Thymus (tissue), 2 donors: ENCODE measurements around the gene MAL. TPM values are rescaled to one million over a fixed set of nuclear protein-coding genes. Genes with fewer than 3 reads are reported as not detected.

Experiments used
- polyA plus RNA-seq: library from polyadenylated mRNA; stranded (reverse); fragments of 200-250 nt; gene quantifications from one replicate; pipeline ENCODE4 v1.2.3, GENCODE V29; 2013
- total RNA-seq: library from RNA; stranded (reverse); fragments of 120-200 nt; gene quantifications from one replicate; pipeline ENCODE4 v1.2.4, GENCODE V29; 2013
- donor health status: healthy.

MAL gene
- total and polyA plus RNA-seq, 2 donors: 143 to 190 TPM

Other genes with a start within 250 kb of the MAL start
- 0.05 TPM for gene TEKT4, start 154.3 kb upstream of the MAL start, total RNA-seq
- 0.11 TPM for gene TEKT4, start 154.3 kb upstream of the MAL start, polyA plus RNA-seq
- 71.5 TPM for gene MRPS5, start 96.1 kb downstream of the MAL start, total RNA-seq
- 161 TPM for gene MRPS5, start 96.1 kb downstream of the MAL start, polyA plus RNA-seq
- gene ZNF514, start 134.1 kb downstream of the MAL start, total RNA-seq: 11.5 TPM
- gene ZNF514, start 134.1 kb downstream of the MAL start, polyA plus RNA-seq: 18.6 TPM
- 6.3 TPM for gene ZNF2, start 140.1 kb downstream of the MAL start, total RNA-seq
- 2.5 TPM for gene ZNF2, start 140.1 kb downstream of the MAL start, polyA plus RNA-seq
- 5.3 TPM for gene ZNF892, start 181.8 kb downstream of the MAL start, total RNA-seq
- 0.39 TPM for gene ZNF892, start 181.8 kb downstream of the MAL start, polyA plus RNA-seq
- 2.3 TPM for gene PROM2, start 248.7 kb downstream of the MAL start, total RNA-seq
- gene PROM2, start 248.7 kb downstream of the MAL start, polyA plus RNA-seq: 4.3 TPM